UCSD-AML1 (cell line): ENCODE results near the gene ARSI.
A peak's percentile ranks its signal among the peaks of the same experiment; 100 is the strongest.

ENCODE experiments used
- DNase-seq: peaks from one replicate; lab custom pipeline; 2025; ENCODE audit not compliant: unreplicated experiment; lab: John Stamatoyannopoulos, UW

ARSI gene

DNA sequence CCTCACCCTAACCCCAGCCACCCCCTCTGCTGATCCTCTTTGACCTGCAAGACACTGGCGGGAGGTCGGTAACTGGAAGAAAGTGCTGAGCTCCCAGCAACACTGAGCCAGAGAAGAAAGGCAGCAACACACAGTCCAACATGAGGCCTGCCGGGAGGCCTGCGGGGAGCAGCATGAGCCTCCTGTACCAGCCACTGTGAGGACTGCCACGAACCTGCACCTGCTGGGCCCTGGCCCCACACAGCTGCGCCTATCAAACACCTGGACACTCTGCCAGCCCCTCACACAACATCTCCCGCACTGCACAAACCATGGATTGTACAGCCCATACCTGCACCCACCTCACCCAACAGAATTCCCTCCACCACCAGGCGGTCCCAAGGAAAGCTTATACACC lies 31.4 kb downstream of the ARSI start:
- DNase-seq = no peak

DNA sequence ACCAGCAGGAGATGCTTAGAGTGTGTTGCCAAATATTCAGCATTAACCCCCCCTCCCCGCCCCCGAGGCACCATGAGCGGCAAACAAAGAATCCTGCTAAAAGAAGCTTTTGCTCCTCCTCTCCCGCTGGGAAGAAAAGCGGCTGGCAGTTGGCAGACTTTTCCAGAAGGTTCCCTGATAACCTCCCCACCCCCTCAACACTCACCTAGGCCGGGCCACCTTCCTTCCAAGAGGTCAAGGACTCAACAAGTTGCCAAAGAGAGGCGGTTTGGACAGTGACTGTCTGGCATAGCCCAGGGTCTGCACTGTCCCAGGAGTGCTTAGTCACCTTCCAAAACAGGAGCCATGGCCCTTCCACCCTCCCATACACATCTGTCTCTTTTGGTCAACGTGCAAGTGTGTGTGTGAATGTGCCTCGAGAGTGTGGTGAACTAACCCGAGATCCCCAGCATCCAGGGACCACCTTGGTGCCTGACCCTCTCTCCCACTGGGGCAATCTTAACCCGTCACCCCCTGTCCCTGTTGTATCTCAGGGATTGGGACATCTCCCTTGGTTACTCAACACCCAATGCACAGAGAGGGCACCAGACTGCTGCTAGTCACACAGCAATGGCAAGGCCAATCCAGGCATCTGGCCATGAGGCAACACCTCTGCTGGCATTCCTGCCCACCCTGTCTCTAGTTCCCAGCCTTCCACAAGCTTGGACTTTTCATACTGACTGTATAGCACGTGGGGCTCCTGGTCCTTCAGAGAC lies 32.0 kb downstream of the ARSI start:
- no peak for DNase-seq

DNA sequence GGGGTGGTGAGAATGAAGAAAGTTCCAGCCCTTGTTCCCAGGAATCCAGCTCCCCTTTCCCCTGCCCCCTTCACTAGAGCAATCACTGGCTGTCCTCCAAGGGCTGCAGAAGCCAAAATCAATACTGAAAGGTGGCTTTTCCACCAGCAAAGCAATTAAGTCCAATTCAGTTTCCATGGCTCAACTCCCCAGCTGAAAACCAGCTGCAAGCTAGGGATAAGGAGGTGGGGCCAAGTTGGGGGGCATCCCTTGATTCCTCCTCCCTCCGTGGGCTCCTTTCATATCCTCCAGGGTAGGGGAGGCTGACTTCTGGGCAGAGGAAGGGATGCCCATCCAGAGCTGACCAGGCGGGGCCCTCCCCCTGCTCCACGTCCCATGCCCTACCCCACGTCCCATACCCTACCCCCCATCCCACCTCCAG lies 35.8 kb downstream of the ARSI start:
- no peak for DNase-seq

DNA sequence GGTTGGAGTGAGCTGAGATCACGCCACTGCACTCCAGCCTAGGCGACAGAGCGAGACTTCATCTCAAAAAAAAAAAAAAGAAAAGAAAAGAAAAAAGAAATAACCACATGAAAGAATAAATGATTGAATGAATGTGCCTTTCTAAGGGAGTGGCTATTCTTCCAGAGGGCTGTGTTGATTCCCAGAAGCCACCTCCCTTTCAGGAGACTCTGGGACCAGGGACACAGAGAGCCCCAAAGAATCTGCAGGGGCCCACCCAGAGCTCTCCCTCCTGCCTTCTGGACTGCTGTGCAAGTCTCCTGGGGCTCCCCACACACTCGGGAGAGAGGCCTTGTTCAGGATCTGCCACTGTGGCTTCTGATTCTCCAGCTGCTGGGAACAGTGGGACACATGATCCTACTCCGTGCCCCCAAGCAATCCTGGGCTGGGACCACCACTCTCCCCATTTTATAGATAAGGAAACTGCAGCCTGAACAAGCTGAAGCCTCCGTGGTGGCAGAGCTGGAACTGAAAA lies 36.8 kb downstream of the ARSI start:
- DNase-seq = no peak

DNA sequence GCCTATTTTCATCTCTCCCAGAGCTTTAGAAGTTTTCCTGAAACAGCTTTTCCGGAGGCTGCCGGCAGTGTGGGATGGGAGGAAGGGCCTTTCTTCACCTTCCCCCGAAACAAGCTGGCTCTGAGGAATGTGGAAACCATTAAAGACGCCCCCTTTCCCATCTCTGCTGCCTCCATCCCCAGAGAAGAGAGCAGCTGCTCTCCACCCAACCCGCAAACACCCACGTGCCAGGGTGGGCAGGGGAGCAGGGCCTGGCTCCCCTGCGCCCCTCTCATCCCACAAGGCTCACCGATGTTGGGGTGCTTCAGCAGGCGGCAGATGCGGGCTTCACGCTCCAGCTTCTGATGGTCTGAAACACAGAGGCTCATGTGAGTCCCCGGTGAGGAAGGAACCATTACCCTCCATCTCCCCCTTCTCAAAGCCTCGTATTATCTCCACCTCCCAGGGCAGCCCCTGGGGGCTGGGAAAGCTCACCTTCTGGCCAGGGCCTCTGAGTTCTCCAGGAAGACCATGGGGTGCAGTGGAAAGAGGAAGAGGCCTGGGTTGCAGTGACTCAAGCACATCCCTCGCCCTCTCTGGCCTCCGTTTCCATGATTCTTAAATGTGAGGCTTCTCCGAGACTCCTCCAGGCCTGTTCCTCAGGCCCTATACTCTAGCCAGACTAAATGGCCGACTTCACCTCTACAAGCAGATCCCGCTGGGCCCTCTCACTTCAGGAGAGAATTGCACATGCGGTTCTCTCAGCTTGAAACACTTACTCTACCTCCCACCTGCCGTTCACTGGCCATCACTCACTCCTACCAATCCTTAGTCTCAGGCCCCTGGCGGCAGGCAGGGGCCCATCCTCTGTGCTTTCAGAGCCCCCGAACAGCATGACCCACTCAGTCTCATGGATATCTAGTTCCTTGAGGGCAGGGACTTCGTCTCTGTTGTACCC lies 37.8 kb downstream of the ARSI start:
- no peak for DNase-seq

DNA sequence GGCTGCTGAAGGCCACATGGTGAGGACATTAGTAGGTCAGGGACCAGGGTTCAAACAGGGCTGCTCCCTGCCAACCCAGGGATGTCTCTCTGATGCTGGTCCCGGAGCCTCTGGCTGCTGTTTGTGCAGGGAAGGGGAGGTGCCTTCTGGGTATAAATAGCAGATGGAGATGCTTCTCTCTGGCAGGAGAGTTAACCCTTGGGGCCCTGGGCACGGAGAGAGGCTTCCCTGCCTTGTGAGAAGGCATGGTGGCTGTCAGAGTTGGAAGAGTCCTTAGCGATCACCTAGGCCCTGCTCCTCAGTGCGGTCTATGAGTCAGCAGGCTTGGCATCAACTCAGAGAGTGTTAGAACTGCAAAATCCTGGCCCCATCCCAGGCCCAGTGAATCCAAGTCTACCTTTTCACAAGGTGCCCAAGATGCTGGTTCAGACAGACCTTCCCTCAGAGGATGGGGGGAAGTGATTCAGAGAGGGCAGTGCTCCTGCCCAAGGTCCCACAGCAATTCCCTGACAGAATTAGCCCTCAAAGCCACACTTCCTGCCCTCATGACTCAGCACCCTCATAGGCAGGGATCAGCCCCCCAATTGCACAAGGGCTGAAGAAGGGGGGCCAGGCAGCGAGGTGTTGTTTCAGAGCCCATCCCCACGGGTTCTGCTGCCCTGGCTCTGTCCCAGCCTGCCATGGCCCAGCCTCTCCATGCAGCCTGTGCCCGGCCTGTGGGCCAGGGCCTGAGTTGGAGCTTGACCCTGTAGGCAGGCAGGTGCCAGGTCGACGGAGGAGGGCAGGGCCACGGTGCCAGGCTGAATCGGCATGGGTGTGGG lies 38.7 kb downstream of the ARSI start:
- no peak for DNase-seq

DNA sequence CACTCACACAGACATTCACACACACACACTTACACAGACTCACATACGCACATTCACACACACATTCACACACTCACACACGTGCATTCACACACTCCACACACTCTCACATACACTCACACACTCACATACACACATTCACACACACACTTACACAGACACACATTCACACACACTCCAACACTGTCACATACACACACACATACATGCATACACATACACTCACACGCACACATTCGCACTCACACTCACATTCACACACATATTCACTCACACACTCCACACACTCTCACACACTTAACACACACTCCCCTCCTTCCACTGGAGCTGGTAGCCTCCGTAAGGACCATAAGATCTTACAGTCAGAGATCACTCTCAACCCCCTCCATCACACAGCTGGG lies 39.3 kb downstream of the ARSI start:
- DNase-seq = no peak

DNA sequence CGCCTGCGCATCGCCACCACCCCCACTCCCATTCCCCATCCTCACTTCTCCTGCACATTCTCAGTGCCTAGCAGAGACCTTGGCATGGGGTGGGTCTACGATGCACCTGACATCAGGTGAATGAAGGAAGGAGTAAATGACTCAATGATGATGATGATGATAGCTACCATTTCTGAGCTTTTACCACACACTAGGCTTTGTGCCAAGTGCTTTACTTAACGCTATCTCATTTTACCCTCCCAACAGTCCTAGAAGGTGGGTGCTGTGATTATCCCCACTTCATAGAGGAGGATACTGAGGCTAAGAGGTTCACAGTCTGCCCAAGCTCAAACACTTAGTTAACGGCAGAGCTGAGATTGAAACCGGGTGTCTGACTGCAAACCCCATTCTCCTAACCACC lies 40.2 kb downstream of the ARSI start:
- no peak for DNase-seq

DNA sequence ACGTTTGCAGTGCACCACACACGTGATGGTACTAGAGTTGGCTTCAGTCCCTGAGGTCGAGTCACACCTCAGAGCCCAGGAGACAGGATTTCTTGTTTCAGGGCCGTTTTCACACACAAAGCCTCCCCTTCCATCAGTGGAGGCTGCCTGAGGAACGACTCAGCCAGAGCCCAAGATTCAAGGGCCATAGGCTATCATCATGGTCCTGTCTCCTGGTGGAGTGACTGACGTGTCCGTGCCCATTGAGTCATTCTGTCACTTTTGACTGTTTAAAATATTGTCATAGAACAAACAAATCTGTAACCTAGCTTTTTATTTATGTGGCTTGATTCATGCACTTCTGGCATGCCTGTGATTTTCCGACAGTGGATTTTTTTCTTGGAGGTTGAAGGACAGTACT lies 41.5 kb downstream of the ARSI start:
- DNase-seq = no peak

DNA sequence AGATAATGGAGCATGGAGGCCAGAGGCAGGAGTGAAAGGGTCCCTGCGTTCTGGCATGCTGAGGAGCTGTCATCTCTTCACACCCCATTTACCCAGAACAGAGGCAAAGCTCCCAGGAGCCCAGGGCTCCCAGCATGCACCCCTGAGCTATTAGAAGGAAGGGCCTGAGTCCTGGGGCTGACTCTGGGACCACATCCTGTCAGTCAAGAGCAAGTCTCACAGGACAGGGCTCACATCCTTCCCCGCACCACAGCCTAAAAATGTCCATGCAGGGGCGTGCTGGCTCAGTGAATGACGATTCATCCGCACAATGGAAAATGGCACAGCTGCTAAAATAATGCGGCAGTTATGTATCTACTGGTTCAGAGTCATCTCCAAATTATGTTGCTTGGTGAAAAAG lies 44.6 kb downstream of the ARSI start:
- peak; percentile 71 for DNase-seq

DNA sequence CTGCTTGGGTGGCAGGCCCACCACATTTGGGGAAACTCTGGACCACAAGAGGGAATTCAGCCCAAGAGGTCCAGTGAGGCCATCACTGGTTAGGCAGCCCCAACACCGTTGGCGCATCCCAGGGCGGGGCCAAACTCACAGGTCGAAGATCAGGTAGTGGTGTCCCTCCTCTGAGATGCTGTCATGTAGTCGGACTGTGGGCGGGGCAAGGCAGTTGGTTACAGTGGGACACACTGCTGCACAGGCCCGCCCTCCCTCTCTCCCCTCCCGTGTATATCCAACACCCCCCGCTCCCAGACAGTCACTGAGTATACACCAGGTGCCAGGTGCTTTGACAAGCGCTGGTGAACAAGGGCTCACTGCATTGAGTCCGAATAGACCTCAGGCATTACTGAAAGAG lies 45.3 kb downstream of the ARSI start:
- DNase-seq = no peak

DNA sequence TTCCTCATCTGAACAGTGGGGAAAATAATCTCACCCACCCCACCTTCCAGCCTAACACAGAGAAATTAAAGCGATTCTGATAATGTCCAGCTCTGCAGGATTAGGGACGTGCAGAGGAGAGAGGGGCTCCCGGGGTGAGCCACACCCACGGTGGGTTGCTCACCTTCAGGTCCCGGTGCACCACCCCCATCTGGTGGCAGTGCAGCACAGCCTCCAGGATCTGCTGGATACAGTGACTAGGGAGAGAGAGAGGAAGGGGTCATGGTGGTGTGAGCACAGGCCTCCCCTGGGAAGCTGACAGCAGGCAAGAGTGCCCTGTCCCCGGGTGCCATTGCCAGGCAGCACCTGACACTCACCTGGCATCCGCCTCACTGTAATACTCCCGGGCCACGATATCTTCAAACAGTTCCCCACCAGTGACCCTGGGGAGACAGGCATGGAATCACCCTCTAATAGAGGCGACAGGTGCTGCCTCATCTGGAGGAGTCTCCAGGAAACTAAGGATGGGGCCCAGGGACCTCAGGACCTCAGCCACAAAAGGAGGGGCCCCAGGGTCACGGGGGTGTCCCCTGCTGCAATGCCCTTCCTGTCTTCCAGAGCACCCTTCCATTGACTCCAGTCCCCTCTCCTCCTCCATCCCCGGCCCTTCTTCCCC lies 46.2 kb downstream of the ARSI start:
- DNase-seq = no peak

DNA sequence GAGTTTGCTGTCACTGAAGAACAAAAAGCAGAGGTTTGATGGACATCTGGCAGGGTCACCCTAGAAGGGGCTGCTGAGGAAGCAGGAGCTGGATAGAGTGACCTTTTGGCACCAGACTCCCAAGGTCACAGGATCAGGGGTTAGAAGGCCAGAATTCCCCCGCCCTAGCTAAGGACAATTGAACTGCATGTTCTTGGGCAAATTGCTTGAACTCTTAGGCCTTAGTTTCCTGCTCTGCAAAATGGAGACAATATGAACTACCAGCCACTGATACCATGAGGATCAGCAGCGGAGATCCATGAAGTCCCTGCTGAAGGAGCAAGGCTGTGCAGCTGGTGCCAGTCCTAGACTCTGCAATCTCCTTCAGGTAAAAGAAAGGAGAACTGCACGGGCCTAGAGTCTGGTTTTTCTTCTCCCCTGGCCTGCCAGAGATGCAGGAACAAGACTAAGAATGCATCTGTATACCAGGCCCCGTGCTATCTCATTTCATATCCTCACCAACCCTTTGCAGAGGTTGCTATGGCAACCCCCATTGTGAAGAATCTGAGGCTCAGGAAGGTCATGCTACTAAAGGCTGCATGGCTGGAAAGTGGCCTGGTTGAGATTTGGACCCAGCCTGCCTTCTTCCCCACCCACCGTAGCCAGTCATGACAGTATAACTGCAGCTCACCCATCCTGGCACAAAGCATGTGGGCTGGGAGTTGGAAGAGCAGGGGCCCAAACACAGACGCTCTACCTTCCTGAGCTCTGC lies 46.9 kb downstream of the ARSI start:
- no peak for DNase-seq

DNA sequence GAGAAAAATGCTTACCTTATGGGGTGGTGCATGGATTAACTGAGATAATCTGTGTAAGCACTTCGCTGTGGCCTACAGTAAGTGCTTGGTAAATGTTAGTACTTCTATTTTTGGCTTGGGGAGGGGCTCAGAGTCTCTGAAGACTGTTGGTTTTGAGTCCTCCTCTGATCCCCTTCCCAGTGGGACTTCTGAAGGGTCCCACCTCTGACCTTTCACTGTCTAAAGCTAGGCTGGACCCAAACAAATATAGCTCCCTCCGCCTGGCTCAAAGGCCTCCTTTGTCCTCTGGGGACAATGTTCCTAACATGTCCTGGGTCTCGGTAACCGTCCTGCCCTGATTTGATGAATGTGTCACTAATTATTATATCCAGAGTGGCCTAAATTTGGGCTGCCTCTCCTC lies 47.9 kb downstream of the ARSI start:
- DNase-seq = no peak

DNA sequence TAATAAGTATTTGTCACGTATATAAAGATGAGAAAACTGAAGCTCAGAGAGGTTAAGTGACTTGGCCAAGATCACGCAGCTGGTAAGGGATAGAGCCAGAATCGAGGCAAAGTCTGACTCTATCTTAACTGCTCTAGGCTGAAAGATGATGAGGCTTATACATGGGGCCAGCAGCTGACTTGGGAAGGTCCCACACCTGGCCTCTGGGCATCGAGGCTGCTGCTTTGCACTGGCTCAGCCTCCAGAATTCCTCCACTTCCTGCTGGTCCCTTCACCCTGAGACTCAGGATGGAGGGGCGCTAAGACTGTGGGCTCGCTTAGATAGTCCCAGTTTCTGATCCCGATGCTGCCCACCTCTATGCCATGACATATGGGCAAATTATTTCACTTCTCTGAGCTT lies 48.3 kb downstream of the ARSI start:
- no peak for DNase-seq

DNA sequence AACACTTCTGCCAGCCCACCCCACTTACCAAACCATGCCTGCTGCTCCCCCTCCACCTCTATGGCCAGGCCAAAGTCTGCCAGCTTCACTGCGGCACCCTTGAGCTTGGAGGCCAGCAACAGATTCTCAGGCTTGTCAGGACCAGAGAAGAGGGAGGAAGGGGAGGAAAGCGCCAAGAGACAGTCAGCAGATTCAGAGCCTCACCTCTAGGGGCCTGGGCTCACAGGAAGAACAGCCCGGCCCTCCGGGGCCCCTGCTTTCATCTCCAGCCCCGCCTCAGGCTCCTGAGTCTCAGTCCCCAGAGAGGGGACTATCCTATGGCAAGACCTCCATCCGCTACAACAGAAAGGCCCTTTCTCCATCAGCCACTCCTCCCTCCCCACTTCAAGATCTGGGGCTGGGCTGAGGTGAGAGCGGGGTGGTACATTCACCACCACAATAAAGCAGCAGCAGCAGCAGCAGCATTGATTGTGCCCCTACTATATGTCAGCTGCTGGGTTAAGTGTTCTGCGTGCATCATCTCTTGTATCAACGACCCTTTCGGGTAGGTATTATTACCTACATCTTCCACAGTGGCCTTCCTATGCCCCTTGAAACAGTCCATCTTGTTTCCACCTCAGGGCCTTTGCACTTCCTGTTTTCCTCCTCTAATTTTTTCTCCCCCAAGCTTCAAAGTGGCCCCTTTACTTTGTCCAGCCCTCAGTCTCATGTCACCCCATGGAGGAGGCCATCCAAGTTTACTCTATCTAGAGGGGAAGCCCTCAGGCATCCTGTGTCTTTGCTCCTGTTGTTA lies 49.1 kb downstream of the ARSI start:
- DNase-seq = no peak

DNA sequence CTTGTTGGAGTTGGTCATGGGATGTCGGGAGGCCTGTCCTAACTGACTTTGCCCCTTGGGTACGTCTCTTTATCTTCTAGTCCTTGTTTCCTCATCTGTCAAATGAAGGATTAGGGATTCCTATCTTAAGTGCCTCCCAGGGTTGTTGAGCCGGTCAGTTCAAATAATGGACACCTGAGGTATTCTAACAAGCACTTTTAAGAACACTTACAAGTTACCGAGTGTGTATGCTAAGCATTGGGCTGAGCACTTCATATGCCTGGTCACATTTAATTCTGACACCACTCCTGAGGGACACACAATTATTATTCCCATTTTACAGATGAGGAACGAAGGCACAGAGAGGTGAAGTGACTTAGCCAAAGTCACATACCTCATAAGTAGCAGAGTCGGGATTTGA lies 50.2 kb downstream of the ARSI start:
- no peak for DNase-seq

DNA sequence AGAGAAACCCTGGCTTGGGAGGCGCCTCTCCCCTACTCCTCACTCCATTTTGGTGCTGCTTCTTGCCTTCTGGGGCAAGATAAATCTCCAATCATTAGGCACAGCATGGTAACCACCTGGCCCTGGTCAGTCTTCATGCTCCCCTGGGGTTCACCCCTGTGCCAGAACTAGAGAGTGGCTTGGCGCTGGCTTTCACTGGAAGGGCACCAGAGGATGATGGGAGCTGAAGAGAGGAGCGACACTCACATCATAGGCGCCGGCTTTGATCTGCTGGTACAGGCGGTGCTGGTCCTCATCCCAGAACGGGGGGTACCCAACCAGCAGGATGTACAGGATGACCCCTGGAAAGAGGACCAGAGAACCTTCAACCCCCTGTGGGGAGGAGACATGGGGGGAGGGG lies 51.2 kb downstream of the ARSI start:
- DNase-seq = no peak

DNA sequence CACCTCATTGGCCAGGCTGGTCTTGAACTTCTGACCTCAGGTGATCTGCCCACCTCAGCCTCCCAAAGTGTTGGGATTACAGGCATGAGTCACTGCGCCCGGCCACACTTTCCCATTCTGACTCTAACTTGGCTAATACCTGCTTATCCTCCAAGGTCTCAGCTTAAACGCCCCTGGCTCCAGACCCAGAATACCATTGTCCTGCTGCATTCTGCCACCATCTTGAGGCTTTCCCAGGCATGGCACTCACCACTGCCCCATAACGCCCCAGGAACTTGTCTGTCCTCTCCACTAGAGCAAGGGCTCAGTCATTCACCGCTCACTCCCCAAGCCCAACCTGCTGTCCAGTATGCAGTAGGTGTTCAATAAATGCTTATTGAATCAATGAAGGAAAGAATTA lies 53.0 kb downstream of the ARSI start:
- DNase-seq = no peak
